ENCODE data around the gene TRIP12. TPM values are rescaled to one million over a fixed set of nuclear protein-coding genes. Genes with fewer than 3 reads are reported as not detected.
"Not testable (repeated sequence)": the region's sequence is repeated elsewhere in the genome, so short reads cannot be mapped to it uniquely, and the experiment has no call there.

TRIP12 gene
- total RNA-seq, 1 experiment from 2014 or later: 368 TPM

DNA sequence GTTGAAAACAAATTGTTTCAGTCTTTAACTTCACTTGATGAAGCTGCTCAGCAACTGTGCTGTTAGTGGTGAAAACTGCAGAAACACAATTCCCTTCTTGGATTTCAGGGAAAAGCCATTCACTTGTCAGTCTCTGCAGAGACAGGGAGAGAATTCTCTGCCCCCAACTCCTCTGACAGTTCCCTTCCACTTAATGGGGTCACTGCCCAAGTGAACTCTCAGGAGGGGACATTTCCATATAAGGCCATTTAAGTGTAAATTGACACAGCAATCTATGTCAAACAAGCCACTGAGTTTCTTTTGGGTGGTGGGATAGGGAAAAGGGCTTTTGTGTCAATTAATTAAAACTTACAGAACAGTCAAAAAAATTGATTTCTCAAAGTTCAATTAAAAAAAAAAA, 156.1 kb downstream of the TRIP12 start:
- in situ Hi-C loops (cut with HindIII; ENCODE audit: low pct_unique_long_range_greater_than_20kb, low sequenced_read_pairs): no loop called here
- H3K36me3 ChIP-seq (ENCODE audit: control insufficient read depth, insufficient read depth, low read length): peaks cover 50% of the 10 kb centered on the region
- BruUV-seq (replicated peaks): TSS peak; percentile 1

DNA sequence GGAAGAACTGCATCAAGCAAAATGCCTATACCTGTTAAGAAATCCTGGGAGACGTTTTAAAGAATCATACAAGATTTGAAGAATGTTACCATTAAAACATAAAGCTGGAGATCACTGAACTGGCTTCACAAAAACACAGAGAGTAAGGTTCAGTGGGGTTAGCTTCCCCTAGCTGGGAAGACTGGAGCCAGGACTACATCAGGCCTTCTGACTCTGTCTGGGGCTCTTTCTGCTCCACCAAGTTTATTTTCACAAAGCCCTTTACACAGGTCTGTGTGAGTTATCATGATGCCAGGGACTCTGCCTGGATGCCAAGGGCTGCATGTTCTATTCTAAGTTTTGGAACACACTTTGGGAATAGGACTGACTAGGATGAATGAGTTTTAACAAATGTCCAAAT, 160.1 kb downstream of the TRIP12 start:
- POLR2A ChIA-PET: no interaction called here
- BruUV-seq (replicated peaks): no TSS peak
- no peak overlapping the region for H3K27ac ChIP-seq (ENCODE audit: low read length)
- peaks cover 27% of the 10 kb centered on the region for H3K36me3 ChIP-seq (ENCODE audit: control insufficient read depth, insufficient read depth, low read length)
- no peak overlapping the region for H3K4me3 ChIP-seq (ENCODE audit: low read depth in 2 of 2, low read length in 2 of 2)
- CTCF ChIA-PET: no interaction called here
- DNase-seq (ENCODE audit: low read depth, low spot score) (no peak), ATAC-seq (no peak)
- H3K27me3 ChIP-seq (ENCODE audit: control insufficient read depth, insufficient read depth, low read length): no peaks in the 10 kb centered on the region
- in situ Hi-C loops (cut with HindIII; ENCODE audit: low pct_unique_long_range_greater_than_20kb, low sequenced_read_pairs) (no loop called here), intact Hi-C loops (cut with micrococcal nuclease; ENCODE audit: unreplicated experiment) (no loop called here)
- no peaks in the 10 kb centered on the region for H3K4me1 ChIP-seq (ENCODE audit: control insufficient read depth, insufficient read depth, low read length)
- H3K9me3 ChIP-seq (ENCODE audit: control insufficient read depth, insufficient read depth, low read depth, low read length): no peaks in the 10 kb centered on the region
- no peak for TF ChIP-seq SIN3A (IDR thresholded peaks at IDR 0.05; ENCODE audit: borderline replicate concordance, insufficient read depth, low read depth, low read length)
- no peak for TF ChIP-seq POLR2AphosphoS5 (IDR thresholded peaks at IDR 0.05; ENCODE audit: low read depth, low read length)
- TF ChIP-seq, protein P1, sequence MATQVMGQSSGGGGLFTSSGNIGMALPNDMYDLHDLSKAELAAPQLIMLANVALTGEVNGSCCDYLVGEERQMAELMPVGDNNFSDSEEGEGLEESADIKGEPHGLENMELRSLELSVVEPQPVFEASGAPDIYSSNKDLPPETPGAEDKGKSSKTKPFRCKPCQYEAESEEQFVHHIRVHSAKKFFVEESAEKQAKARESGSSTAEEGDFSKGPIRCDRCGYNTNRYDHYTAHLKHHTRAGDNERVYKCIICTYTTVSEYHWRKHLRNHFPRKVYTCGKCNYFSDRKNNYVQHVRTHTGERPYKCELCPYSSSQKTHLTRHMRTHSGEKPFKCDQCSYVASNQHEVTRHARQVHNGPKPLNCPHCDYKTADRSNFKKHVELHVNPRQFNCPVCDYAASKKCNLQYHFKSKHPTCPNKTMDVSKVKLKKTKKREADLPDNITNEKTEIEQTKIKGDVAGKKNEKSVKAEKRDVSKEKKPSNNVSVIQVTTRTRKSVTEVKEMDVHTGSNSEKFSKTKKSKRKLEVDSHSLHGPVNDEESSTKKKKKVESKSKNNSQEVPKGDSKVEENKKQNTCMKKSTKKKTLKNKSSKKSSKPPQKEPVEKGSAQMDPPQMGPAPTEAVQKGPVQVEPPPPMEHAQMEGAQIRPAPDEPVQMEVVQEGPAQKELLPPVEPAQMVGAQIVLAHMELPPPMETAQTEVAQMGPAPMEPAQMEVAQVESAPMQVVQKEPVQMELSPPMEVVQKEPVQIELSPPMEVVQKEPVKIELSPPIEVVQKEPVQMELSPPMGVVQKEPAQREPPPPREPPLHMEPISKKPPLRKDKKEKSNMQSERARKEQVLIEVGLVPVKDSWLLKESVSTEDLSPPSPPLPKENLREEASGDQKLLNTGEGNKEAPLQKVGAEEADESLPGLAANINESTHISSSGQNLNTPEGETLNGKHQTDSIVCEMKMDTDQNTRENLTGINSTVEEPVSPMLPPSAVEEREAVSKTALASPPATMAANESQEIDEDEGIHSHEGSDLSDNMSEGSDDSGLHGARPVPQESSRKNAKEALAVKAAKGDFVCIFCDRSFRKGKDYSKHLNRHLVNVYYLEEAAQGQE (IDR thresholded peaks at IDR 0.05; ENCODE audit: insufficient read depth in 1 of 2, low read depth in 2 of 2, low read length in 1 of 2): no peak
- TF ChIP-seq TCF7L2 (IDR thresholded peaks at IDR 0.05; ENCODE audit: low read depth, low read length): no peak
- TF ChIP-seq, protein P2, sequence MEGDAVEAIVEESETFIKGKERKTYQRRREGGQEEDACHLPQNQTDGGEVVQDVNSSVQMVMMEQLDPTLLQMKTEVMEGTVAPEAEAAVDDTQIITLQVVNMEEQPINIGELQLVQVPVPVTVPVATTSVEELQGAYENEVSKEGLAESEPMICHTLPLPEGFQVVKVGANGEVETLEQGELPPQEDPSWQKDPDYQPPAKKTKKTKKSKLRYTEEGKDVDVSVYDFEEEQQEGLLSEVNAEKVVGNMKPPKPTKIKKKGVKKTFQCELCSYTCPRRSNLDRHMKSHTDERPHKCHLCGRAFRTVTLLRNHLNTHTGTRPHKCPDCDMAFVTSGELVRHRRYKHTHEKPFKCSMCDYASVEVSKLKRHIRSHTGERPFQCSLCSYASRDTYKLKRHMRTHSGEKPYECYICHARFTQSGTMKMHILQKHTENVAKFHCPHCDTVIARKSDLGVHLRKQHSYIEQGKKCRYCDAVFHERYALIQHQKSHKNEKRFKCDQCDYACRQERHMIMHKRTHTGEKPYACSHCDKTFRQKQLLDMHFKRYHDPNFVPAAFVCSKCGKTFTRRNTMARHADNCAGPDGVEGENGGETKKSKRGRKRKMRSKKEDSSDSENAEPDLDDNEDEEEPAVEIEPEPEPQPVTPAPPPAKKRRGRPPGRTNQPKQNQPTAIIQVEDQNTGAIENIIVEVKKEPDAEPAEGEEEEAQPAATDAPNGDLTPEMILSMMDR (IDR thresholded peaks at IDR 0.05): no peak

More for the DNA sequence above, 156.1 kb downstream of the TRIP12 start:
- ChIA-PET POLR2A (no interaction called here), CTCF (interaction anchor here (0.6 kb wide), 1 partner anchor 723 kb away, joined by 5 read pairs; no protein-coding TSS in a partner anchor)
- no peak for DNase-seq (ENCODE audit: low read depth, low spot score)
- intact Hi-C loops (cut with micrococcal nuclease; ENCODE audit: unreplicated experiment): no loop called here
- no peak for ATAC-seq
- no peaks in the 10 kb centered on the region for H3K4me1 ChIP-seq (ENCODE audit: control insufficient read depth, insufficient read depth, low read length)
- no peaks in the 10 kb centered on the region for H3K27me3 ChIP-seq (ENCODE audit: control insufficient read depth, insufficient read depth, low read length)
- no peak overlapping the region for H3K4me3 ChIP-seq (ENCODE audit: low read depth in 2 of 2, low read length in 2 of 2)
- TF ChIP-seq TCF7L2 (IDR thresholded peaks at IDR 0.05; ENCODE audit: low read depth, low read length) (no peak), SIN3A (IDR thresholded peaks at IDR 0.05; ENCODE audit: borderline replicate concordance, insufficient read depth, low read depth, low read length) (no peak), POLR2AphosphoS5 (IDR thresholded peaks at IDR 0.05; ENCODE audit: low read depth, low read length) (no peak)
- TF ChIP-seq, protein P2 (IDR thresholded peaks at IDR 0.05): no peak
- TF ChIP-seq, protein P1 (IDR thresholded peaks at IDR 0.05; ENCODE audit: insufficient read depth in 1 of 2, low read depth in 2 of 2, low read length in 1 of 2): no peak
- no peak overlapping the region for H3K27ac ChIP-seq (ENCODE audit: low read length)
- H3K9me3 ChIP-seq (ENCODE audit: control insufficient read depth, insufficient read depth, low read depth, low read length): no peaks in the 10 kb centered on the region

DNA sequence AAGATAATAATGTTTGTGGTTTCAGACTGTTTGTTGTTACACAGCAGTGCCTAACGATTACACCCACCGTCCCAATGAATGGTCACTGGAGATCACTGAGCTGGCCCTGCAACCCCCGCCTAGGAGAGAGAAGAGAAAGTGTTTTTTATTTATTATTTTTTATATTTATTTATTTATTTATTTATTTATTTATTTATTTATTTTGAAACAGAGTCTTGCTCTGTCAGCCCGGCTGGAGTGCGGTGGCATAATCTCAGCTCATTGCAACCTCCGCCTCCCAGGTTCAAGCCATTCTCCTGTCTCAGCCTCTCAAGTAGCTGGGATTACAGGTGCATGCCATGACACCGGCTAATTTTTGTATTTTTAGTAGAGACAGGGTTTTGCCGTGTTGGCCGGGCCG, 164.3 kb downstream of the TRIP12 start:
- CTCF ChIA-PET; POLR2A ChIA-PET; ATAC-seq; H3K27me3 ChIP-seq (ENCODE audit: control insufficient read depth, insufficient read depth, low read length); H3K4me1 ChIP-seq (ENCODE audit: control insufficient read depth, insufficient read depth, low read length); H3K9me3 ChIP-seq (ENCODE audit: control insufficient read depth, insufficient read depth, low read depth, low read length); H3K36me3 ChIP-seq (ENCODE audit: control insufficient read depth, insufficient read depth, low read length); DNase-seq (ENCODE audit: low read depth, low spot score); BruUV-seq (replicated peaks); in situ Hi-C loops (cut with HindIII; ENCODE audit: low pct_unique_long_range_greater_than_20kb, low sequenced_read_pairs); H3K27ac ChIP-seq (ENCODE audit: low read length); intact Hi-C loops (cut with micrococcal nuclease; ENCODE audit: unreplicated experiment); H3K4me3 ChIP-seq (ENCODE audit: low read depth in 2 of 2, low read length in 2 of 2): not testable (repeated sequence)
